Loucy (cell line): ENCODE measurements around the gene ELN.

Experiments
- H2AFZ ChIP-seq: fragments of 200-600 bp; sonication (generic); 2 replicates; pipeline ENCODE4 v1.6.0; 2016; ENCODE audit warnings: antibody characterized with exemption, mild to moderate bottlenecking, low read length, moderate library complexity
- H3F3A ChIP-seq: fragments of 200-600 bp; 2 replicates; pipeline ENCODE4 v1.6.0; 2016; ENCODE audit warnings: antibody characterized with exemption, low read depth, mild to moderate bottlenecking
- H3K27me3 ChIP-seq: fragments of 200-600 bp; sonication (generic); 2 replicates; pipeline ENCODE4 v1.6.1; 2014; ENCODE audit warnings: low read length, mild to moderate bottlenecking; ENCODE audit not compliant: insufficient read depth, poor library complexity, severe bottlenecking
- H3K36me3 ChIP-seq: fragments of 200-600 bp; sonication (generic); 2 replicates; pipeline ENCODE4 v1.6.1; 2016; ENCODE audit warnings: low read length; ENCODE audit not compliant: insufficient read depth
- H3K4me1 ChIP-seq: fragments of 200-600 bp; sonication (generic); 2 replicates; pipeline ENCODE4 v1.5.1; 2014; ENCODE audit warnings: low read length, mild to moderate bottlenecking; ENCODE audit not compliant: insufficient read depth, poor library complexity, severe bottlenecking
- H3K4me2 ChIP-seq: fragments of 200-600 bp; sonication (generic); 2 replicates; pipeline ENCODE4 v1.6.0; 2014; ENCODE audit warnings: antibody characterized with exemption, low read length, low read depth, mild to moderate bottlenecking; ENCODE audit not compliant: poor library complexity, severe bottlenecking
- H3K4me3 ChIP-seq: fragments of 200-600 bp; sonication (generic); 2 replicates; pipeline ENCODE4 v1.5.1; 2014; ENCODE audit warnings: low read length, mild to moderate bottlenecking, mixed read lengths; ENCODE audit not compliant: poor library complexity, severe bottlenecking
- H3K79me2 ChIP-seq: fragments of 200-600 bp; sonication (generic); 2 replicates; pipeline ENCODE4 v1.6.1; 2014; ENCODE audit warnings: low read length; ENCODE audit not compliant: insufficient read depth
- H3K9ac ChIP-seq: fragments of 200-600 bp; sonication (generic); 2 replicates; pipeline ENCODE4 v1.6.0; 2014; ENCODE audit warnings: mild to moderate bottlenecking, low read depth, low read length, moderate library complexity; ENCODE audit not compliant: poor library complexity, severe bottlenecking
- H3K9me2 ChIP-seq: fragments of 200-600 bp; sonication (generic); replicated peaks from 2 replicates; pipeline ENCODE4 v1.6.1; 2016; ENCODE audit warnings: low read depth, low read length, mixed read lengths
- H3K9me3 ChIP-seq: fragments of 200-600 bp; sonication (generic); 2 replicates; pipeline ENCODE4 v1.6.1; 2014; ENCODE audit warnings: mild to moderate bottlenecking, antibody characterized with exemption, low read length, low read depth; ENCODE audit not compliant: insufficient read depth
- H4K20me1 ChIP-seq: fragments of 200-600 bp; sonication (generic); 2 replicates; pipeline ENCODE4 v1.6.0; 2014; ENCODE audit warnings: antibody characterized with exemption, low read length, mild to moderate bottlenecking; ENCODE audit not compliant: insufficient read depth, poor library complexity, severe bottlenecking
- EZH2phosphoT487 ChIP-seq: fragments of 200-600 bp; IDR thresholded peaks from 2 replicates; pipeline ENCODE4 v1.6.1; 2018; ENCODE audit warnings: antibody characterized with exemption, mild to moderate bottlenecking, moderate library complexity, borderline replicate concordance
- TF ChIP-seq, protein P1 (sequence below): fragments of 200-600 bp; sonication (generic); conservative IDR thresholded peaks from 2 replicates; pipeline ENCODE4 v1.5.1; 2014; ENCODE audit warnings: mild to moderate bottlenecking, antibody characterized with exemption, low read length

ELN gene

GRCh38 chr7:73980206-73980605, 47.8 kb upstream of the ELN start:
- TF ChIP-seq, protein P1, sequence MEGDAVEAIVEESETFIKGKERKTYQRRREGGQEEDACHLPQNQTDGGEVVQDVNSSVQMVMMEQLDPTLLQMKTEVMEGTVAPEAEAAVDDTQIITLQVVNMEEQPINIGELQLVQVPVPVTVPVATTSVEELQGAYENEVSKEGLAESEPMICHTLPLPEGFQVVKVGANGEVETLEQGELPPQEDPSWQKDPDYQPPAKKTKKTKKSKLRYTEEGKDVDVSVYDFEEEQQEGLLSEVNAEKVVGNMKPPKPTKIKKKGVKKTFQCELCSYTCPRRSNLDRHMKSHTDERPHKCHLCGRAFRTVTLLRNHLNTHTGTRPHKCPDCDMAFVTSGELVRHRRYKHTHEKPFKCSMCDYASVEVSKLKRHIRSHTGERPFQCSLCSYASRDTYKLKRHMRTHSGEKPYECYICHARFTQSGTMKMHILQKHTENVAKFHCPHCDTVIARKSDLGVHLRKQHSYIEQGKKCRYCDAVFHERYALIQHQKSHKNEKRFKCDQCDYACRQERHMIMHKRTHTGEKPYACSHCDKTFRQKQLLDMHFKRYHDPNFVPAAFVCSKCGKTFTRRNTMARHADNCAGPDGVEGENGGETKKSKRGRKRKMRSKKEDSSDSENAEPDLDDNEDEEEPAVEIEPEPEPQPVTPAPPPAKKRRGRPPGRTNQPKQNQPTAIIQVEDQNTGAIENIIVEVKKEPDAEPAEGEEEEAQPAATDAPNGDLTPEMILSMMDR, result no peak
- no peak for TF ChIP-seq EZH2phosphoT487
- Histone ChIP-seq H3K4me3 (no peak overlapping the region), H3F3A (no peaks in the 10 kb centered on the region), H3K27me3 (no peaks in the 10 kb centered on the region), H3K9ac (no peak overlapping the region), H3K4me1 (peaks cover 6% of the 10 kb centered on the region), H4K20me1 (no peaks in the 10 kb centered on the region), H3K79me2 (no peaks in the 10 kb centered on the region), H3K9me3 (no peaks in the 10 kb centered on the region), H3K9me2 (no peaks in the 10 kb centered on the region), H2AFZ (no peak overlapping the region), H3K36me3 (no peaks in the 10 kb centered on the region), H3K4me2 (no peak overlapping the region)

GRCh38 chr7:73981933-73982332, 46.0 kb upstream of the ELN start:
- Histone ChIP-seq H2AFZ (no peak overlapping the region), H3K9ac (no peak overlapping the region), H3K9me2 (no peaks in the 10 kb centered on the region), H4K20me1 (no peaks in the 10 kb centered on the region), H3F3A (no peaks in the 10 kb centered on the region), H3K9me3 (no peaks in the 10 kb centered on the region), H3K79me2 (no peaks in the 10 kb centered on the region), H3K27me3 (no peaks in the 10 kb centered on the region), H3K36me3 (no peaks in the 10 kb centered on the region), H3K4me3 (no peak overlapping the region), H3K4me1 (peaks cover 6% of the 10 kb centered on the region), H3K4me2 (no peak overlapping the region)
- TF ChIP-seq, protein P1, result no peak
- TF ChIP-seq EZH2phosphoT487, result no peak

DNA sequence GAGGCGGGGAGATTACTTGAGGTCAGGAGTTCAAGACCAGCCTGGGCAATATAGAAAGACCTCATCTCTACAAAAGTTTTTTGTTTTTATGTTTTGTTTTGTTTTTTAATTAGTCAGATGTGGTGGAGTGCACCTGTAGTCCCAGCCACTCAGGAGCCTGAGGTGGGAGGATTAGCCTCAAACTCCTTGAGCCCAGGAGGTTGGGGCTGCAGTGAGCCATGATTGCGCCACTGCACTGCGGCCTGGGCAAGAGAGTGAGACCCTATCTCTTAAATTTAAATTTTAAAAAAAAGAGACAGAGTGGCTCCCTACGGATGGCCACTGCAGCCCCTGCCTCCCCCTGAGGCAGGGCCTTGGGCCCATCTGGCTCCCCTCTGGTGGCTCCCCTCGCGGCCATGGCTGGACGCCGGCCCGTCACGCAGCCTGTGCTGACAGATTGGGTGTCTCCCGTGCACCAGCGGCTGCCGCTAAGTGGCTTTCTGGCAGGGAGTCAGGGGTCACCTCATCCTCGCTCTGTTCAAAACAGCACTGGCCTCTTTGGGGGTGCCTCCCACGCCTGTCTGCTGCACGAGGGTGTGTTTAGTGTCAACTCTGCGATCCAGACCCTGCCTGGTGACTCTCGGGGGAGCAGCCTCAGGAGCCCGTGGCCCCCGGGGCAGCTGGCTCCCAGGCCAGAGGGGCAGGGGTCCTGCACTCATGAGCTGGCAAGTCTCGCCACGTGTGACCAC, 44.4 kb upstream of the ELN start:
- Histone ChIP-seq H3K4me2 (no peak overlapping the region), H3K9ac (no peak overlapping the region), H4K20me1 (no peaks in the 10 kb centered on the region), H3K9me3 (no peaks in the 10 kb centered on the region), H3K4me1 (peaks cover 5% of the 10 kb centered on the region), H2AFZ (no peak overlapping the region), H3K79me2 (no peaks in the 10 kb centered on the region), H3K36me3 (no peaks in the 10 kb centered on the region), H3F3A (no peaks in the 10 kb centered on the region), H3K4me3 (no peak overlapping the region), H3K27me3 (no peaks in the 10 kb centered on the region), H3K9me2 (no peaks in the 10 kb centered on the region)
- TF ChIP-seq EZH2phosphoT487, result no peak
- TF ChIP-seq, protein P1, result no peak
